GM19324 (cell line): Measurements from ENCODE around the gene TMC5.

Experiments used
- ATAC-seq: cut with Tn5 transposase; IDR thresholded peaks from one replicate; pipeline ENCODE4 v1.9.1; 2021; ENCODE audit warnings: mild to moderate bottlenecking, moderate library complexity; ENCODE audit not compliant: unreplicated experiment, low FRiP score

The TMC5 gene

DNA sequence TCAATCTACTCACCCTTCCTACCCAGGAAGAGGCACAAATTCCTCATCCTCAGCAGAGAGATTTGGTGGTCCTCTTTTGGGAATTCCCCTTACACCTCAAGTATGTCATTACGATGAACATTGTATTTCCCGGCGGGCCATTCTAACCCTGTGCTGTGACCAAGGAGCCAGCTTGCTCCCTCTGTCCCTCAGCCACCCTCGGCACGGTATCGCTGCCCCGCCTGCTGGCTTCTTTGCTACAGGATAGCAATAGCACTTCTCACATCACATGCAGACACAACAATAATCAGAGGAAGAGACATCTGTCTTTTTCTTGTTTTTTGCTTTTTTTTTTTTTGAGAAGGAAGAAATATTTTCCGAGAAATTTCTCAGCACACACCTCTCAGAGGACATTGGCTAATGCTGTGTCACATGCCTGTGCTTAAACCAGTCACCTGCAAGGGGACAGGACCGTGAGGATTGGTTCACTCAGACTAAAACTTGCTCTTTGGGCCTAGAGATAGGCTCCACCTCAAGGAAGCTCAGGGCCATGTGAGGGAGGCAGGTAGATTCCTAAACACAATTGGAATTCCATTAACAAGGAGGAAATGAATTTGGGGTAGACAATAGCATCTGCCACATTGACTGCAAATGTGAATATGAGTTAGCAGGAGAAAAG, 41.2 kb downstream of the TMC5 start:
- no peak for ATAC-seq

DNA sequence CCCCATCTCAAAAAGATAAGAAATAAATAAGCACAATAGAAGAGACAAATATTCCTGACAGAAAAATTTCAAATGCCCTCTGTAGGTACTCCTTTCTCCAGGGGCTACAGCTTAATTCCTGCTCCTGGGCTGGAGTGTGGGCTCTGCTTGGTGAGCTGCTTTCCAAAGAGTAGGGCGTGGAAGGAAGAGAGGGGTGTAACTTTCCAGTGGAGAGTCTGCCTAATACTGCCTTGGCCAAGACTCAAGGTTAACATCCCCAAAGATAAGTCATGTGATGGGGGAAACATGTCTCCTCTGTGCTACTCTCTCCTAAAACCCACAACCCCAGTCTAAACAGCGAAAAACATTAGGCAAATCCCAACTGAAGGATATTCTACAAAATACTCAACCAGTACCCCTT, 42.7 kb downstream of the TMC5 start:
- ATAC-seq: no peak

DNA sequence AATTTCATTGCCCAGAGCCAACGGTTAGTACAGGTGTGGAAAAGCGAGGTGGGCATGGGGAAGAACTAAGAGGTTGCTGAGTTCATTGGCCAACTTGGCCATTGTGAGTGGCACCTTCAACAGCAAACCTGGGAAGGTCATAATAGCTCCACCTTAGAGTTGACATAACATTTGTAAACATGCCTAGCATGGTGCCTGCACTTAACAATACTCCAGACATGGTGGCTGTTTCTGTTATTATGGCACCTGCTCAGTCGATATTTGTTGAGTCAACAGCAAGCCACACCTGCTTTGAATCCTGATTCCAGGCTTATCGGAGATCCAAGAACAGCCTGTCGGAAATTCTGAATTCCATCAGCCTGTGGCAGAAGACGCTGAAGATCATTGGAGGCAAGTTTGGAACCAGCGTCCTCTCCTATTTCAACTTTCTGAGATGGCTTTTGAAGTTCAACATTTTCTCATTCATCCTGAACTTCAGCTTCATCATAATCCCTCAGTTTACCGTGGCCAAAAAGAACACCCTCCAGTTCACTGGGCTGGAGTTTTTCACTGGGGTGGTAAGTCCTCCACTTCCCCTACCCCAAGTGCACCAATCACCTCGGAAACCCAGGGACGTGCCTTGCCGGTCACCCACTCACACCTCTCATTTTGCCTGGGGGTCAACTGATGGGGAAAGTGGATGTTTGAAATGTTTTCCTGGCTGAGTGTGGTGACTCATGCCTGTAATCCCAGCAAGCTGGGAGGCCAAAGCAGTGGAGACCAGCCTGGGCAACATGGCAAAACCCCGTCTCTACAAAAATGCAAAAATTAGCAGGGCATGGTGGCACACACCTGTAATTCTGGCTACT, 46.0 kb downstream of the TMC5 start:
- no peak for ATAC-seq

DNA sequence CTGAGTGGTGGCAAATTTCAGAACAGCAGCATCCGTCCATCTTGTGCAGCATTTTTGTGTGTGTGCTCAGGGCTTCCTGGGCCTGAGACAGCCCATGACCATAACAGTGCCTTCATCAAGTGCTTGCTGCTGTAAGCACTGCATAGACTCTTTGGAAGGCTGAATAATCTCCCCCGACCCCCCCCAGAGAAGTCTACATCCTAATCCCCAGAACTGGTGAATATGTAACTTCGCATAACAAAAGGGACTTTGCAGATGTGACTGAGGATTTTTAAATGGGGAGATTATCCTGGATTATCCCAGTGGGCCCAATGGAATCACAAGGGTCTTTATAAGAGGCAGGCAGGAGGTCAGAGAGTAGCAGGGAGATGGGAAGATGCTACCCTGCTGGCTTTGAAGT, 50.6 kb downstream of the TMC5 start:
- no peak for ATAC-seq

- ATAC-seq: no peak
These were observed 54.8 kb downstream of the TMC5 start for GRCh38 chr16:19472482-19472881.

DNA sequence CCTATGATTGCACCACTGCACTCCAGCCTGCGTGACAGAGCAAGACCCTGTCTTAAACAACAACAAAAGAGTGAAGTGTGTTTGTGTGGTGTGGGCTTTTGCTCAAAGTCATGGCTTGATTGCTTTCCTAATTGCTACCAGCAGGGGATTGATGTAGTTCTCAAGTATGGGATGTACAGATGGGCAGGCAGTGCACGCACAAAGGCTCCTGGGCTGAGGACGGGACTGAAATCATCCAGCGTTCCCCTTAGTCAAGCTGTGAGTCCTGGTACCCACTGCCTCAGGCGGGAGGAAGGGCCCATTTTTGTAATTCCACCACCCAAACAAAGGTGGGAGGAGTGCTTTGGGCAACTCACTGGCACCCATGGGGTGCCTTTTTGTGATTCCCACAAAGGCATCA, 56.9 kb downstream of the TMC5 start:
- no peak for ATAC-seq

DNA sequence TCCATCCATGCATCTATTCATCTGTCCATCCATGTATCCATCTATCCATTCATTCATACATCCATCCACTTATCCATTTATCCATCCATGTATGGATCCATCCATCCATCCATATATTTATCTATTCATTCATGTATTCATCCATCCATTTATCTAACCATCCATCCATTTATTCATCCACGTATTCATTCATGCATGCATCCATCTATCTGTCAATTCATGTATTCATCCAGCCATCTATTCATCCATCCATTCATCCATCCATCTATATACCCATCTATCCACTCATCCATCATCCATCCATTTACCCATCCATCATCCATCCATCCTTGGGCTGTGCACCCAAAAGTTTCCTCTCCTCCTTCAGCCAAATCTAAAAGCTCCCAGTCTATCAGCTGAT, 60.8 kb downstream of the TMC5 start:
- ATAC-seq: no peak

GRCh38 chr16:19479302-19479721, 61.6 kb downstream of the TMC5 start:
- no peak for ATAC-seq

- ATAC-seq: no peak
These were observed 63.6 kb downstream of the TMC5 start for GRCh38 chr16:19481296-19481695.

DNA sequence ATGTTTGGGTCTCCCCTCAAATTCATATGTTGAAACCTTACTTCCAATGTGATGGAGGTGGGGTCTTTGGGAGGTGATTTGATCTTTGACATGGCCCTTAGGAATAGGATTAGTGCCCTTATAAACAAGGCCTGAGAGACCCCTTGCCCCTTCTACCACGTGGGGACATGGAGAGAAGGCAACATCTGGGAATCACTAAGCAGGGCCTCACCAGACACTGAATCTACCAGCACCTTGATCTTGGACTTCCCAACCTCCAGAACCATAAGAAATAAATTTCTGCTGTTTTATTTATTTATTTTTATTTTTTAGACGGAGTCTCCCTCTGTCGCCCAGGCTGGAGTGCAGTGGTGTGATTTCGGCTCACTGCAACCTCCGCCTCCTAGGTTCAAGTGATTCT, 64.1 kb downstream of the TMC5 start:
- no peak for ATAC-seq

DNA sequence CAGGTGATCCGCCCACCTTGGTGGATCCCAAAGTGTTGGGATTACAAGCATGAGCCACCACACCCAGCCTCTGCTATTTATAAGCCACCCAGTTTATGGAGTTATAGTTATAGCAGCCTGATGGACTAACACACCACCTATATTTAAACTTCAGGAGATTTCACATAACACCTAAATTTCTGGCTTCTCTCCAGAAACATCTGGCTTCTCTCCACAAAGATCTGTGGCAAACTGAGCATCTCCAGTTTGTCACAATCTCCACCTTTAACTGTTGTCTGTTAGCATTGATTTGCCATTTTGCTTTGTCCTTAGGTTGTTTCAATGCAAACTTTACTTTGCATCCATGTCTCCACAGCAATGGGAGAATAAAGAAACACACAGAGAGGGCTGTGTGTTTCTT, 64.6 kb downstream of the TMC5 start:
- no peak for ATAC-seq

GRCh38 chr16:19484096-19484495, 66.4 kb downstream of the TMC5 start:
- ATAC-seq: no peak

GRCh38 chr16:19485611-19486010, 67.9 kb downstream of the TMC5 start:
- ATAC-seq: no peak

DNA sequence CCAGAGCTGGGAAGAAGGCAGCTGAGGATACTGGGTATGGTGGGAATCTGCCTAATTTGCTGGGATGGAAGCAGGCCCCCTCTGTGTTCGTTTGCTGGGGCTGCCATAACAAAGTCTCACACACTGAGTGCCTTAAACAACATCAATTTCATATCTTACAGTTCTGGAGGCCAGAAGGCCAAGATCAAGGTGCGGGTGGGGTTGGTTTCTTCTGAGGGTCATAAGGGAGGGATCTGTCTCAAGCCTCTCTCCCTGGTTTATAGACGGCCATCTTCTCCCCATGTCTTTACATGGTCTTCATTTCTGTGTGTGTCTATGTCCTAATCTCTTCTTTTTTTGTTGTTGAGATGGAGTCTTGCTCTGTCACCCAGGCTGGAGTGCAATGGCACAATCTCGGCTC, 68.4 kb downstream of the TMC5 start:
- no peak for ATAC-seq

DNA sequence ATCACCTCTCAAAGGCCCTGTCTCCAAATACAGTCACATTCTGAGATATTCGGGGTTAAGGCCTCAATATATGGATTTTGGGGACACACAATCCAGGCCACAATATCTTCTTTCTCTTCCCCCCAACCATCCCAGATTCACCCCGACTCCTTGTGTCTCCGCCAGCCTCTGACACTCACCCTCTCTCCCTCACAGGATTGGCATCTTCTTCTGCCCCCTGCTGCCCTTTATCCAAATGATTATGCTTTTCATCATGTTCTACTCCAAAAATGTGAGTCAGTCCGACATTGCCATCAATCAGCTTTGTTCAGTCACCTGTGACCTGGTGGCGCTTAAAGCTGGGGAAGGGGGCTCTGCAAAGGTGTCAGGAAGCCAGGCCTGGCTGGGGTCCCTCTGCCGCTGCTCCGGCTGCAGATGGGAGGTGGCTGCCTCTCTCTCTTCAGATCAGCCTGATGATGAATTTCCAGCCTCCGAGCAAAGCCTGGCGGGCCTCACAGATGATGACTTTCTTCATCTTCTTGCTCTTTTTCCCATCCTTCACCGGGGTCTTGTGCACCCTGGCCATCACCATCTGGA, 69.2 kb downstream of the TMC5 start:
- no peak for ATAC-seq

DNA sequence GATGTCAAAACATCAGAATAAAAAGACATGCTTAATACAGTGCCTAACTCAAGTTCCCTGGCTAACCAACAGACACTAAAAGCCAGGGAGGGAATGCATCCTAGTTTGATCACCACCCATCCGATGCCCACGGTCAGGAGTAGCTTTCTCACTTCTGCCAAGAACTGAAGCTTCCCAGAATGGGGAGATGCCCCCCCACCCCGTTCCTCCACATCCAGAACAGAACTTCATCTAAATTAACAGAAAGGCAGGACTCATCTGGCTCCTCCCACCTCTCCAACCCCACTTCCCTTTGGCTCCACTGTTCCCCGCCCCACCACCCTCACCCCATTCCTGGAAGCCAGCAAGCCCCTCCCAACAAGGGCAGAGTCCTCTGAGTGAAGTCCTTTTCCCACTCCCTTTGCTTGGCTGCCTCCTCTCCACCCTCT, 70.5 kb downstream of the TMC5 start:
- no peak for ATAC-seq

GRCh38 chr16:19490619-19491018, 72.9 kb downstream of the TMC5 start:
- ATAC-seq: no peak

DNA sequence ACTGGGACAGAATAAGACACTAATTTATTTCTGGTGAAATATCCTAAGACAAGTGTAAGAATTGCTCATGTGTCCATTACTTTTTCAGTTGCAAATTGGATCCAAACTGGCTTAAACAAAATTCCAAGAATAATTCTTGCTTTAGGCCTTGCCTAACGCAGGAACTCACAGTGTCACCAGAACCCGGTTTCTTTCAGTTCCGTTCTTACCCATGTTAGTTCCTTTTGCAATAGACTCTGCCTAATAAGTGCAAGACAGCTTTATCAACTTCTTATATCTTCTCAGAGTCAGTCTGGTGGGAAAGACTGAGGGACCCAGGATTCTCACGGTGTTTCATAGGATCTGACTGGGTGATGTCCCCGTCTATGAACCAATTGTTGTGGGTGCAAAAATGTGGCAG, 79.5 kb downstream of the TMC5 start:
- no peak for ATAC-seq

DNA sequence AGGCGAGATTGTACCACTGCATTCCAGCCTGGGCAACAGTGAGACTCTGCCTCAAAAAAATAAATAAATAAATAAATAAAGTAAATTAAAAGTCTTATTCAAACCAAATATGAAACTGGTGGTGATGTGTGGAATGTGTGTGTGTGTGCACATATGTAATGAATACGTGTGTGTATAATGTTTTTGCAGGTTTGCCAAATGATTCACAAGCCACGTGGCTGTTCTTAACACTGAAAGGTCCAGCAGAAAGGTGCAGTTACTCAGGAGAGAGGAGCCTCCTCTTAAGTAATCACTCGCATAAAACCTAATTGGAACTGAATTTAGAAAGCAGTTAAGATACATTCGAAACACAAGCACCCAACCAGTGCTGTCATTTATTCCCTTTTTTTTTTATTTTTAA, 81.3 kb downstream of the TMC5 start:
- ATAC-seq: no peak

DNA sequence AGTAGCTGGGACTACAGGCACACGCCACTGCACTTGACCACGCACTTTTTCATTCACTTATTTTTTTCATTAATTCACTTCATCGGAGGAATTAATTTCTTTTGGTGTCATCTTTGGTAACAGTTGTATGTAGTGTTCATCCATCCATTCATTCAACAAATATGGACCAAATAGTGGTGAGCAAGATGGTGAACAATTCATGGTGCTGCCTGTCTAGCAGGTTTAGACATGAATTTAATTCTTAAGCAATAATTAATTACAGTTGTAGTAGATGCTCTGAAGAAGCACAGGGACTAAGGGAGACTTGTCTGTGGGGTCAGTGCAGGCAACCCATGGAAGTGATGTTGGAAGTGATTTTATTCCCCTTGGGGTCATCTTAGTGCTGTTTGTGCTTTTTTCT, 81.8 kb downstream of the TMC5 start:
- ATAC-seq: no peak

GRCh38 chr16:19502395-19503131, 84.9 kb downstream of the TMC5 start:
- no peak for ATAC-seq
